Sigmoid colon (tissue), 4 donors: ENCODE measurements around the gene NRL.

Experiments used
- CTCF ChIP-seq, 4 experiments: fragments of 450-650 bp in 3 of 4; fragments of 200-600 bp in 1 of 4; IDR thresholded peaks; one replicate each; pipeline ENCODE4 v1.5.1; 2016 to 2019; ENCODE audit warnings: antibody characterized with exemption in 4 of 4, mild to moderate bottlenecking in 3 of 4, moderate library complexity in 2 of 4
- EP300 ChIP-seq, 4 donors: sonication (generic); formaldehyde crosslinking; IDR thresholded peaks; one replicate each; pipeline ENCODE4 v1.6.1; 2017; ENCODE audit warnings: antibody characterized with exemption in 4 of 4
- POLR2A ChIP-seq, 2 donors: fragments of 450-650 bp; IDR thresholded peaks; one replicate each; pipeline ENCODE4 v1.6.1; 2016; ENCODE audit warnings: antibody characterized with exemption in 2 of 2, mild to moderate bottlenecking in 2 of 2, moderate library complexity in 2 of 2

DNA sequence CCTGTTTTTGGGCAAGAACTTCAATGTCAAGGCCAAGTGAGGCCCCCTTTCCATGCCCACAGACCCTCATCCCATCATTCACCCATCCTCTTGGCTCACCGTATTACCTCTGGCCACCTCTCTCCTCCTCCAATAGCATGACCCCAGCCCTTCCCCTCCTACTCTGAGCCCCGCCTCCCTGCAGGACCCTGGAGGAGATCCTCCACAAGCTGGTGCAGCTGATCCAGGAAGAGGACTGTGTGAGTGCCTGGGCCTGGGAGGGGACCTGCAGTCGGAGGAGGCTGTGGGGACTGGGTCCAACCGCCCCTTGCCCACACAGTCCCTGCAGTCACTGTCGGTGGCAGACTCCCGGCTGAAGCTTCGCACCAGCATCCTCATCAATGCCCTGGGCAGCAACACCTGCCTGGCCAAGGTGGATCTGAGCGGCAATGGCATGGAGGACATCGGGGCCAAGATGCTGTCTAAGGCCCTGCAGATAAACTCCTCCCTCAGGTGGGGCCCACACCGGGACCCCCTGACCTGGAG lies 55.7 kb downstream of the NRL start:
- no peak for TF ChIP-seq POLR2A (IDR thresholded peaks at IDR 0.05)
- TF ChIP-seq CTCF (IDR thresholded peaks at IDR 0.05) = no peak
- TF ChIP-seq EP300 (IDR thresholded peaks at IDR 0.05) = no peak
